ENCODE results near the gene PCID2.

The PCID2 gene

GRCh38 chr13:113148407-113148806 is 60.1 kb downstream of the PCID2 start:
- no peak for DNase-seq

DNA sequence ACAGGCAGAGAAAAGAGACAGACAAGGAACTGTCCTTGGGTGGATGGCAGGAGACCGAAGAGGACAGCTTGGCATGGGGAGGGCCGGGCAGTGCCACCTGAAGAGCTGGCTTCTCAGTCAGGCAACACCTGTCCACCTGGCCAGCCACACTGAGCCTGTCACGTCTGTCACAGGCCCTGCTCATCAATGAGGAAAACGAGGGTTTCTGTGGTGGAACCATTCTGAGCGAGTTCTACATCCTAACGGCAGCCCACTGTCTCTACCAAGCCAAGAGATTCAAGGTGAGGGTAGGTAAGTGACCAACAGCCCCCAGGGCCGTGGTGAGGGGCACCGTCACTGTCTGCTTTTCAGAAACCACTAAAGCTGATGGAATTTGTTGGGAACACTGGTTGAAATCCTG is 61.3 kb downstream of the PCID2 start:
- no peak for DNase-seq

DNA sequence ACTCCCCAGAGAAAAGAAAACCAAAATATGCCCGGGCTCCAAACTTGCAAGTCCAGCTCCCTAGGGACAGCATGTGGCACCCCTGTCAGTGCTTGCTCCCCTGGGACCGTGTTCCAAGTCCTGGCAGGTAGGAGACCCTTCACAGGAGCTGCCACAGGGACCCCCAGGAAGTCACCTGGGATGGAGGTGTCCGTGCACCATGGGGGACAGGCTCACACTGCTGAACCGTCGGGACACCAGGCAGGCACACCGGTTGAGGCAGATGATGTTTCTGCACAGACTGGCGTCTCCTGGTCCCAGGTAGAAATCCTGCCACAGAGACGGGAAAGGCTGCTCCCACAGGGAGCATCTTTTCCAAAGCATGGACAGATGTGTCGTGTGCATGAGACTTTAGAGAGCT is 61.7 kb downstream of the PCID2 start:
- DNase-seq, result no peak

DNA sequence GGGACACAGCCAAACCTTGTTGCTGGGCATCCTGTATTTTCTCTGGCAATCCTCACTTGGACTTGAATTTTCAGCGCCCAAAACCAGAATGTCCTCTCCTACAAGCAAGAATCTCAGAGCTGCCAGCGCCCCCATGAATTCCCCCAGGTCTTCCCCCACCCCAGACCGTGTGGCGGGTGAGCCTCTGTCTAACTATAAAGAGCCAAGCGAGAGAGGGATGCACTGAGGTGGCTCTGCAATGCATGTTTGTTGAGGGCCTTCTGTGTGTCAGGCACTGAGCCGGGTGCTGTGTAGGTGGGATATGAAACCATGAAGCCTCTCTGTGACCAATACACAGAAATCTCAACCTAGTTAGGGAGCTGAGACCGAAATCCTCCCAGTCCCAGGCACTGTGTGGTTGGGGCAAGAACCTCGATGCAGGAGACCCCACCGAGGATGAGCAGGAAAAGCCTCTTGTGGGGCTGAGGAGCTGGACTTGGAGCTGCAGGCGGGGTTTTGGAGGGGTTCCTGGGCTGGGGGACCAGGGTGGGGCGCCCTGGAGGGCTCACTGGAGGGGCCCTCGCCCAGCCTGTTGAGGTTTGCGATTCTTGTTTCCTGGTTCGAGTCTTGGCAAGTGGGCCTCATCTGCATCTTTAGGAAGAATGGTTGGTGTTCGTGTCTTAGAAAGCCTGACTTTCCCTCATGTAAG is 62.4 kb downstream of the PCID2 start:
- no peak for DNase-seq

DNA sequence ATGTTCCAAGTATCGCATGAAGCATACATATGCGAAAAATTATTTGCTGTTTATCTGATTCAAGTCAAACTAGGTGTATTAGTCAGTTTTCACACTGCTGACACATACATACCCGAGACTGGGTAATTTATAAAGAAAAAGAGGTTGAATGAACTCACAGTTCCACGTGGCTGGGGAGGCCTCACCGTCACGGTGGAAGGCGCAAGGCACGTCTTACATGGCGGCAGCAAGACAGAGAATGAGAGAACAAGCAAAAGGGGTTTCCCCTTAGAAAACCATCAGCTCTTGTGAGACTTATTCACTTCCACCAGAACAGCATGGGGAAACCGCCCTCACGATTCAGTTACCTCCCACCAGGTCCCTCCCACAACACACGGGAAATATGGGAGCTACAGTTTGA is 63.0 kb downstream of the PCID2 start:
- peak; percentile 40 for DNase-seq

DNA sequence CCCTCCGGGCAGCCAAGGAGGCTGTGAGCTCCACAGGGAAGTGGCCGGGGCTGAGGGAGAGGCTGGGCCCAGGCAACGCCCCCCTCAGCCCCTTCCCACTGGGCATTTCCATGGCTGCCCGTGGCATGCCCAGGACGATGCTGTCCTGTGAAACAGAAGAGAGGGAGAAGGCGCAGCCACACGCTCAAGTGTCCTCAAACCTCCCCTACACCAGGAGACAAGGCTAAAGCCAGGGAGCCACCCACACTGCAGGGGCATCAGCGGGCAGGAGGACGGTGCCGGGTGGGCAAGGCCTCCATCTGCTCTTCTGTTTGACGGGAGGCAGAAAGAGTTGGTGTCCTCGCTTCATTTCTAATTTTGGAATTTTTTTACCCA is 64.2 kb downstream of the PCID2 start:
- no peak for DNase-seq

- DNase-seq, result no peak
Measured at GRCh38 chr13:113143466-113144254, 64.8 kb downstream of the PCID2 start.

- DNase-seq, result no peak
Measured at GRCh38 chr13:113142876-113143275, 65.6 kb downstream of the PCID2 start.

GRCh38 chr13:113141601-113141970 is 66.9 kb downstream of the PCID2 start:
- no peak for DNase-seq

- no peak for DNase-seq
Measured at GRCh38 chr13:113140677-113141600, 67.5 kb downstream of the PCID2 start.

- DNase-seq, result no peak
Measured at GRCh38 chr13:113139577-113139976, 68.9 kb downstream of the PCID2 start.

- no peak for DNase-seq
Measured at GRCh38 chr13:113138792-113139551, 69.5 kb downstream of the PCID2 start.

DNA sequence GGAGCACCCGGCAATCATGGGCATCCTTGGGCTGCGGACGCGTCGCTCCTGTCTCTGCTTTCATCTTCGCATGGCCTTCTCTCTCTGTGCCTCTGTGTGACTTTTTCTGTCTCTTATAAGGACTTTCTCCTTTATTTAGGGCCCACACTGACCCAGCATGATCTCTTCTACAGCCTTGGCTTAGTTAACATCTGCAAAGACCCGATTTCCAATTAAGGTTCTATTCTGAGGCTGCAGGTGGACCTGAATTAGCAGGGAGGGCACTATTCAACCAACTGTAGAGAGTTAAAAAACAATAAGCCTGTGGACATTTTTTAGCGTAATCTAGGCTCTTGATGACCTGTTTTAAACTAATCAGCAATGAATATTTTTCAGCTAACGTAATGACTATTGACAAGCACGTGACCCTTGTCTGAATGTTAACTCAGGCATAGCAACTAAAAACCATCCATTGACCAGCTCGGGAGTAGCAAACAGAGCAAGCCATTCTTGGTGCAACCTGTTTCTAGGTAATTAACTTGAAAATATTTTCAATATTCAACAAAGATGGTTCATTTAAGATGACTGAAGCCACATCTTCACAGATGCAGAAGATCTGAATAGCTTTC is 70.7 kb downstream of the PCID2 start:
- DNase-seq, result no peak

DNA sequence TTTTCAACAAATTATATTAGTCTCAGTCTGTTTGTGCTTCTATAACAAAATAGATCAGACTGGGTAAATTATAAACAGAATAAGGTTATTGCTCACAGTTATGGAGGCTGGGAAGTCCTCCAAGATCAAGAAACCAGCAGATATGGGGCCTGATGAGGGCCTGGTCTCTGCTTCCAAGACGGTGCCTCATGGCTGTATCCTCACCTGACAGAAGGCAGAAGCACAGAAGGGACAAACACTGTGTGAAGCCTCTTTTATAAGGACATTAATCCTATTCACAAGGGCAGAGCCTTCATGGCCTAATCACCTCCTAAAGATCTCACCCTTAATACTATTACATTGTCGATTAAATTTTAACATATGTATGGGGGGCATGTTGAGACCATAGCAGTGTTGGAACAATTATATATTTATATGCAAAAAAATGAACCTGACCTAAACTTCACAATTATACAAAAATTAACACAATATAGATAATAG is 73.1 kb downstream of the PCID2 start:
- DNase-seq, result no peak

DNA sequence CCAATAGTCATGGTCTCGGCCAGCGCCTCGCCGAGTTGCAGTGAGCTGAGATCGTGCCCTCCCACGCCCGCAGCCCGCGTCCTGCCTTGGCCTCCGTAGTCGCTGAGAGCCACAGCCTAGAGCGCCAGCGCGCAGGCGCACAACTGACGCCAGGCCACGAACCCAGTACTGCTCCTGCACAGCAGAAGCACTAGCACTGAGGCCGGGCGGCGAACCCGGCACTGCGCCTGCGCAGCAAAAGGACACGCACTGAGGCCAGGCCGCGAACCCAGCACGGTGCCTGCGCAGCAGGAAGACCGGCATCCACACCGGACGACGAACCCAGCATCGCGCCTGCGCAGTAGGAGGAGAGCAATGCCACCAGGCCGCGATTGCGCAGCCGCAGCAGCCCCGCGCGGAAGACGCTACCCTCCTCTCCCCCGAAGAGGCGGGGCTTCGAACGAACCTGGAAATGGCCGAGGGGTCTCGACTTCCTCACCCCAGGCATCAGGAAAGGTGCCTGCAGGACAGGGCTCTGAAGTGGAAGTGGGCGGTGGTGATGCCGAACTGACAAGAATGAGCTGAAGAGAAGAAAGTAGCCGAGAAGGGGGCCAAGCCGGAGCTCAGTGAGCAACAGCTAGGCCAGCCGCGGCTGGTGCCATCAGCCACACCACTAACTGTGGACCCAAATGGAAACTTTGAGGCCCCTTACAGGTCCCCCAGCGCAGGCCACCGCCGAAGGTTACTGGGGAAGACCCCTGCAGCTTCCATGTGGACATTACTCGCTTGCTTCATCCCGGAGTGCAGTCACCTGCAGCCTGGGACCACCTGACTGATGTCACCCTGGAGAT is 78.3 kb downstream of the PCID2 start:
- DNase-seq, result peak; percentile 58

DNA sequence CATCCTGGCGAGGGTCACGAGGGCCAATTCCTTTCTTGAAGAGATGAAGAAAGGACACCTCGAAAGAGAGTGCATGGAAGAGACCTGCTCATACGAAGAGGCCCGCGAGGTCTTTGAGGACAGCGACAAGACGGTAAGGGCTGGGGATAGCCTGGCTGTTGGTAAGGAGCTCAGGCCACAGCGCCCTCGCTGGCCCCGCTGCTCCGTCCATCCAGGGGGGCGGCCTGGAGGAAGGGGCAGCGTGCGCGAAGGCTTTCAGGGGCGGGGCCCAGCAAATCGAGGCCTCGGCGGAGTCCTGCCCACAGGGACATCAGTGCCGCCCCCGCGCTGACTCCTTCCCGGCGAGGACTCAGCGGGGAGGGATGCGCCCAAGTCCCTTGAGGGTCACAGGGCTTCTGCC is 79.0 kb downstream of the PCID2 start:
- no peak for DNase-seq
